Smooth muscle cell (in vitro differentiated cells): Measurements from ENCODE around the gene NMNAT1. TPM values are rescaled to one million over a fixed set of nuclear protein-coding genes. Genes with fewer than 3 reads are reported as not detected.

Source experiments
- DNase-seq: peaks from one replicate; lab custom pipeline; 2025; ENCODE audit not compliant: unreplicated experiment; lab: John Stamatoyannopoulos, UW
- H2AFZ ChIP-seq: fragments of 200-600 bp; sonication (generic); 2 replicates; pipeline ENCODE4 v1.6.0; 2016; ENCODE audit warnings: antibody characterized with exemption, low read depth, mild to moderate bottlenecking
- H3F3A ChIP-seq: fragments of 200-600 bp; sonication (generic); 2 replicates; pipeline ENCODE4 v1.6.0; 2017; ENCODE audit warnings: antibody characterized with exemption, low read depth
- H3K27ac ChIP-seq: fragments of 200-600 bp; sonication (generic); 2 replicates; pipeline ENCODE4 v1.5.1; 2016; ENCODE audit warnings: low read depth, mild to moderate bottlenecking
- H3K27me3 ChIP-seq: fragments of 200-600 bp; sonication (generic); 2 replicates; pipeline ENCODE4 v1.6.1; 2016; ENCODE audit warnings: low read depth, mild to moderate bottlenecking
- H3K36me3 ChIP-seq: fragments of 200-600 bp; sonication (generic); 2 replicates; pipeline ENCODE4 v1.5.1; 2016; ENCODE audit warnings: low read depth
- H3K4me1 ChIP-seq: fragments of 200-600 bp; sonication (generic); 2 replicates; pipeline ENCODE4 v1.5.1; 2016; ENCODE audit warnings: low read depth
- H3K4me2 ChIP-seq: fragments of 200-600 bp; sonication (generic); 2 replicates; pipeline ENCODE4 v1.6.0; 2016; ENCODE audit warnings: mild to moderate bottlenecking
- H3K4me3 ChIP-seq: fragments of 200-600 bp; sonication (generic); 2 replicates; pipeline ENCODE4 v1.5.1; 2016; ENCODE audit warnings: mild to moderate bottlenecking
- H3K79me2 ChIP-seq: fragments of 200-600 bp; sonication (generic); 2 replicates; pipeline ENCODE4 v1.6.0; 2016; ENCODE audit warnings: low read depth, mild to moderate bottlenecking
- H3K9ac ChIP-seq: fragments of 200-600 bp; sonication (generic); 2 replicates; pipeline ENCODE4 v1.6.0; 2016; ENCODE audit warnings: low read depth
- H3K9me3 ChIP-seq: fragments of 200-600 bp; sonication (generic); replicated peaks from 2 replicates; pipeline ENCODE4 v1.5.1; 2016; ENCODE audit warnings: low read depth
- H4K20me1 ChIP-seq: fragments of 200-600 bp; sonication (generic); 2 replicates; pipeline ENCODE4 v1.6.0; 2016; ENCODE audit warnings: low read depth
- WGBS: methylation state at CpG from one replicate; pipeline ENCODE4 v1.1.7; 2016; ENCODE audit warnings: low lambda C conversion rate; 5-methylcytosine and 5-hydroxymethylcytosine counted together
- microRNA-seq: library from miRNA; unstranded; fragments of <30 nt; microRNA quantifications from one replicate; pipeline ENCODE4, GENCODE V29; 2016; ENCODE audit warnings: borderline number of aligned reads
- polyA plus RNA-seq: library from polyadenylated mRNA; unstranded; fragments of >200 nt; fragmentation: Nextera tagmentation; extraction: Ambion mirVana; gene quantifications from 2 replicates; pipeline ENCODE4 v1.2.1, GENCODE V29; 2016
- small RNA-seq: library from RNA; depleted of rRNA; stranded (forward); fragments of <200 nt; gene quantifications from one replicate; pipeline ENCODE3, GENCODE V24; 2014
- total RNA-seq: library from RNA; depleted of rRNA; stranded (reverse); fragments of >200 nt; gene quantifications from 2 replicates; pipeline ENCODE4 v1.2.3, GENCODE V29; 2014
- TF ChIP-seq, protein P1 (sequence below): fragments of 200-600 bp; sonication (generic); IDR thresholded peaks from 2 replicates; pipeline ENCODE4 v1.5.1; 2017; ENCODE audit warnings: borderline replicate concordance, mild to moderate bottlenecking, antibody characterized with exemption; ENCODE audit not compliant: insufficient read depth, poor library complexity, severe bottlenecking

The NMNAT1 gene
- total and polyA plus RNA-seq, 2 experiments from 2014 or later = 7.4 to 9.8 TPM

DNA sequence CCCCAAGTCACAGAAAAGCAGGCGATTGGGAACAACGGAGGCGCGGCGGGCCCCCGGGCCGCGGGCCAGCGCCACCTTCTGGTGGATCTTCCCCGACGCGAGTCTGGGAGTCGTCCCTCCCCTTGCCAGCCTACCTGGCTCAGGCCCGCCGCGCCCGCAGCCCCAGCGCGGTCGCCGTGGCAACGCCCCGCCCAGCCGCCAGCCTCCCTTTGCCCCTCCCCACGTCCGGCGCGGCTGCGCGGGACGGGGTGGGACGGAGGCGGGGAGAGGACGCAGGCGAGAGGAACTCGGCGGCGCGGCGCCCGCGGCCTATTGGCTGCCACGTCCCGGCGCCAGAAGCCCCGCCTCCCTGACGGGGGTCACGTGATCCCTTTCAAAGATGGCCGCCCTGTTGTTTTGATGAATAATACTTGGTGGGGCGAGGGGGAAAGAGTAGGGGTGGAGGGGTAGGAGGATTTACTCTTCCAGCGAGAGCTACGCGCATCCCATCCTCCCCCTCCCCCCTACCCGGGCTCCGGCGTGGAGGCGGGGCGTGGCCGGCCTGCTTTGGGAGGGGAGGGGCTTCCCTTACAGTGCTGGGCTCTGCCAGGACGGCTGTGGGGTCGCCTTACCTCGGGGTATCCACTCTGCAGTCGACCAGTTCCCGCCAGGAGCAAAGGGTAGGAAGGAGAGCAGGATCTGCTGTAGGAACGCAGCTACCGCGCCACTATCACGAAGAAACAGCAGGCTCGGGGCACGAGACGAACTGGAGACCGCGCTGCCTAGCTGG is 89.5 kb downstream of the NMNAT1 start, which contains the start of gene UBE4B:
UBE4B (plus strand) TSS at position 369 of the 769 bp plus-strand sequence. CDS start 713 bp downstream, outside the sequence.
- Histone ChIP-seq H3K9me3 (no peaks in the 10 kb centered on the region), H3K4me1 (peaks cover 8% of the 10 kb centered on the region), H3F3A (no peaks in the 10 kb centered on the region), H3K79me2 (peaks cover 40% of the 10 kb centered on the region), H3K4me2 (peak within 1 kb of the TSS; percentile 91), H4K20me1 (peaks cover 24% of the 10 kb centered on the region), H3K4me3 (peak within 1 kb of the TSS; percentile 64), H3K27ac (peak within 1 kb of the TSS; percentile 88), H2AFZ (peak within 1 kb of the TSS; percentile 88), H3K27me3 (no peaks in the 10 kb centered on the region), H3K36me3 (no peaks in the 10 kb centered on the region), H3K9ac (peak within 1 kb of the TSS; percentile 89)
- TF ChIP-seq, protein P1, sequence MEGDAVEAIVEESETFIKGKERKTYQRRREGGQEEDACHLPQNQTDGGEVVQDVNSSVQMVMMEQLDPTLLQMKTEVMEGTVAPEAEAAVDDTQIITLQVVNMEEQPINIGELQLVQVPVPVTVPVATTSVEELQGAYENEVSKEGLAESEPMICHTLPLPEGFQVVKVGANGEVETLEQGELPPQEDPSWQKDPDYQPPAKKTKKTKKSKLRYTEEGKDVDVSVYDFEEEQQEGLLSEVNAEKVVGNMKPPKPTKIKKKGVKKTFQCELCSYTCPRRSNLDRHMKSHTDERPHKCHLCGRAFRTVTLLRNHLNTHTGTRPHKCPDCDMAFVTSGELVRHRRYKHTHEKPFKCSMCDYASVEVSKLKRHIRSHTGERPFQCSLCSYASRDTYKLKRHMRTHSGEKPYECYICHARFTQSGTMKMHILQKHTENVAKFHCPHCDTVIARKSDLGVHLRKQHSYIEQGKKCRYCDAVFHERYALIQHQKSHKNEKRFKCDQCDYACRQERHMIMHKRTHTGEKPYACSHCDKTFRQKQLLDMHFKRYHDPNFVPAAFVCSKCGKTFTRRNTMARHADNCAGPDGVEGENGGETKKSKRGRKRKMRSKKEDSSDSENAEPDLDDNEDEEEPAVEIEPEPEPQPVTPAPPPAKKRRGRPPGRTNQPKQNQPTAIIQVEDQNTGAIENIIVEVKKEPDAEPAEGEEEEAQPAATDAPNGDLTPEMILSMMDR = peak; percentile 77
- peak; percentile 95 for DNase-seq
- WGBS = under 1% methylated on average over 73 of the region's 73 CpGs

DNA sequence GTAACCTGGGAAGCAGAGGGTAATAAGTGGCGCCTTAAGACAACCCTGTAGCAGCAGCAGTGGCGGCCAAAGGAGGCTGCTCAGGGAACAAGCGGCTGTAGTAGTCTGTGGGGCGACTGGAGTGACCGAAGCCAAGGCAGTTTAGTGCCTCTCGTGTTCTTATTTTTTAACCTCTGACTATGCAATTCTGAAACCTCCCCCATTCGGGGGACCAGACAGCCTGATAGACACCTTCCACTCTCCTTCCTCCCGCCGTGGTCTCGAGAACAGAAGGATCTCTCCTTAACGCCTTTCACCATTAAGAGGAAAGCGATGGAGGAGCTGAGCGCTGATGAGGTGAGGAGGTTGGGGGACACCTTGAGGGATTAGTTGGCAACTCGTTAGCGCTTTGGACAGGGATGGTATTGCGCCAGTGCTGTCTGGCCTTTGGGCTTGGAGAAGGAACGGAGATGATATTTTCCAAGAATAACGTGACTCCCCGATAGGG is 90.1 kb downstream of the NMNAT1 start:
- H4K20me1 ChIP-seq = peaks cover 30% of the 10 kb centered on the region
- under 1% methylated on average over 19 of the region's 19 CpGs for whole genome bisulfite sequencing
- H3F3A ChIP-seq = no peaks in the 10 kb centered on the region
- peak overlapping the region; percentile 88 for H3K27ac ChIP-seq
- DNase-seq = no peak
- peaks cover 46% of the 10 kb centered on the region for H3K79me2 ChIP-seq
- H3K9me3 ChIP-seq = no peaks in the 10 kb centered on the region
- no peaks in the 10 kb centered on the region for H3K36me3 ChIP-seq
- peak overlapping the region; percentile 89 for H3K9ac ChIP-seq
- peak overlapping the region; percentile 91 for H3K4me2 ChIP-seq
- TF ChIP-seq, protein P1 = no peak
- no peaks in the 10 kb centered on the region for H3K27me3 ChIP-seq
- peak overlapping the region; percentile 52 for H2AFZ ChIP-seq
- H3K4me3 ChIP-seq = peak overlapping the region; percentile 64
- peaks cover 8% of the 10 kb centered on the region for H3K4me1 ChIP-seq

Small RNA genes lying within 50 kb of the gene (microRNA-seq; reads per million reads assigned to microRNA genes)
- gene MIR5697 = not detected

Small RNA genes lying within 50 kb of the gene (small RNA-seq; reads per million reads assigned to genes)
- gene MIR5697 = not detected

Other genes starting within 250 kb of the NMNAT1 start
- 45.4 and 51.3 TPM in 2 replicates for gene CLSTN1, start 119.5 kb upstream of the NMNAT1 start, total RNA-seq
- 83.5 and 90.8 TPM in 2 replicates for gene CLSTN1, start 119.5 kb upstream of the NMNAT1 start, polyA plus RNA-seq
- 27.7 and 30.6 TPM in 2 replicates for gene CTNNBIP1, start 33.2 kb upstream of the NMNAT1 start, total RNA-seq
- gene CTNNBIP1, start 33.2 kb upstream of the NMNAT1 start, polyA plus RNA-seq = 52.4 and 55.1 TPM in 2 replicates
- gene LZIC, start 84 bp upstream of the NMNAT1 start, total RNA-seq = 42.3 and 47.5 TPM in 2 replicates
- 21.9 and 36.4 TPM in 2 replicates for gene LZIC, start 84 bp upstream of the NMNAT1 start, polyA plus RNA-seq
- 0.45 and 0.58 TPM in 2 replicates for gene RBP7, start 53.8 kb downstream of the NMNAT1 start, total RNA-seq
- 0.70 TPM in 1 of 2 replicates, not detected in the other for gene RBP7, start 53.8 kb downstream of the NMNAT1 start, polyA plus RNA-seq
- 46.4 and 54.7 TPM in 2 replicates for gene UBE4B, start 89.5 kb downstream of the NMNAT1 start, total RNA-seq
- gene UBE4B, start 89.5 kb downstream of the NMNAT1 start, polyA plus RNA-seq = 20.9 and 24.2 TPM in 2 replicates